Left cardiac atrium (tissue), 4 donors: Measurements from ENCODE around the gene ODAD4. TPM values are rescaled to one million over a fixed set of nuclear protein-coding genes. Genes with fewer than 3 reads are reported as not detected.
A peak's percentile ranks its signal among the peaks of the same experiment; 100 is the strongest.

Source experiments
- ATAC-seq, 2 donors: fragments of 200-7000 bp; cut with Tn5 transposase; one replicate each; pipeline ENCODE4 v1.9.1; 2020; ENCODE audit warnings: mild to moderate bottlenecking in 2 of 2, moderate library complexity in 2 of 2
- DNase-seq: peaks from one replicate; pipeline ENCODE4 v3.0.0-alpha.2; 2020
- intact Hi-C, 2 donors: fragments of 100-400 bp; cut with DNase I; formaldehyde crosslinking; loops; one replicate each; pipeline versions ENCODE4 v1.14.1 to v1.15.1; 2022 to 2023
- total RNA-seq, 2 donors: library from RNA; stranded (reverse); fragmentation: NEBNext Ultra II Directional; extraction: Animal tissue kit (Norgen Biotek cat#: 25700); gene quantifications; one replicate each; pipeline ENCODE4 v1.2.1, GENCODE V29; 2021
- donor health status: DM: no; HTN: yes; CAD: no.
- donor health status: DM: no; HTN: yes; CAD: no; lungs with severe emphysema.
- donor health status: DM: yes; HTN: yes; CAD: no.
- donor health status: Dilated cardiomyopathy.

Gene ODAD4
- total RNA-seq, 2 donors from 2014 or later = 1.0 to 1.3 TPM

DNA sequence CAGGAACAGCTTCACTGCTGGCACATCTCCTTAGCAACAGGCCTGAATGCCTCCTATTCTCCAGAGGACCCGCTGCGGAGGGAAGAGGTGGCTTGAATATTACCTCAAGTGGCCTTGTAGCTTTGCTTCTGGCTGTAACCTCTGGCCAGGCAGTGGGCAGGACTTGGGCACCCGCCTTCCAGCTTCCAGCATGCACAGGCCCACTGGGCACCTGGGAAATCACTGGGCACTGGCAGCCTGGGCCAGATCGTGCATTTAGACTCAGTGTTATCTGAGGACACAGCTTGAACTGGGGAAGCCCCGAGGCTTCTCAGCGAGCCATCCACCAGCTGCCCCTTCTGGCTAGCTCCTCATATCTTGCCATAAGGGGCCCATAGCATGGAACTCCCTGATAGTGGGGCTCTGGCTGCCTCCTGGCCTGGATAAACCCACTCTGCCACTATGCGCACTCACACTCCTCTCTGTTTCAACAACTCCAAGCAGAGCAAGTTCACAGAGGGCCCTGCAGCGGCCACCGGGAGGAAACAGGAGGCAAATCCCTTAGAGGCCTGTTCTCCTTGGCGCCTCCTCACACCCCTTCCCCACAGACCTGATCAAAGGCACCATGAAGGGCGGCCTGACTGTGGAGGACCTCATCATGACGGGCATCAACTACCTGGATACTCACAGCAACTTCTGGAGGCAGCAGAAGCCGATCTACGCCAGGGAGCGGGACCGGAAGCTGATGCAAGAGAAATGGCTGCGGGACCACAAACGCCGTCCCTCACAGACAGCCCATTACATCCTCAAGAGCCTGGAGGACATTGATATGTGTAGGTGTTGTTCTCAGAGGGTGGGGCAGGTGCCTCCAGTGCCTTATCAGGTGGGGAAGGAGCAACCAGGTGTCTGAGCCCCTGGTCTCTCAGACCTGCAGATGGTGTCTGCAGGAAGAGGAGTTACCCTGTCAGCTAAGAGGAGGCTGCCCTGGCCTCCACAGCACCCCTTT lies 7.8 kb downstream of the ODAD4 start:
- intact Hi-C loops = no loop called here
- ATAC-seq (peak; percentile 72 to 90), DNase-seq (no peak)

DNA sequence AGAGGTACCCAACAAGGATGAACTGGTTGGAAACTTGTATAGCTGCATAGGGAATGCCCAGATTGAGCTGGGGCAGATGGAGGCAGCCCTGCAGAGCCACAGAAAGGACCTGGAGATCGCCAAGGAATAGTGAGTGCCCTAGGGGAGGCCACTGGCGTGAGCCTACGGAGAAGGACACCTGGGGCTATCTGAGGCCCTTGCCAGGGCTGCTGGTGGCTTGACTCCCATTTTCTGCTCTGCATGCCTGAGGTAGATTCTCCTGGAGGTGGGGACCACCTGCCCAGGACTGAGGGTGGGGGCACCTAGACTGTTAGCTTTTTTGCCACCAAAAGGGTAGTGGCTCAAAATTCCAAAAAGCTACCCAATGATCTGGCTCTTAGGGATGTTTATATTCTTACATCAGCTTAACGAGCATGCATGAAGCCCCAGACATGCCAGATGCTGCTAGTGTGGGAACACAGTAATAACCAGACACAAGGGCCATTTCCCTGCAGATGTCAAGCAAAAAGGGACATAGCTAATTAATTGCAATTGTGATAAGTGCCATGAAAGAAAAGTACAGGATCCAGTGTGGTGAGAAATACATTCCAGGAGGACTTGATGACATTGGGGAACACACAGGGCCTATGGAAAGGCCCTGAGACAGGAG lies 8.8 kb downstream of the ODAD4 start:
- intact Hi-C loops = no loop called here
- DNase-seq (no peak), ATAC-seq (no peak)

- ATAC-seq (no peak), DNase-seq (no peak)
- intact Hi-C loops = no loop called here
Observed at GRCh38 chr17:41939693-41940090, 9.3 kb downstream of the ODAD4 start.

- DNase-seq = no peak
- ATAC-seq = no peak
- intact Hi-C loops = no loop called here
Observed at GRCh38 chr17:41941168-41941567, 10.8 kb downstream of the ODAD4 start.

GRCh38 chr17:41942626-41943373 lies 12.4 kb downstream of the ODAD4 start:
- DNase-seq = no peak
- no peak for ATAC-seq
- intact Hi-C loops = no loop called here

DNA sequence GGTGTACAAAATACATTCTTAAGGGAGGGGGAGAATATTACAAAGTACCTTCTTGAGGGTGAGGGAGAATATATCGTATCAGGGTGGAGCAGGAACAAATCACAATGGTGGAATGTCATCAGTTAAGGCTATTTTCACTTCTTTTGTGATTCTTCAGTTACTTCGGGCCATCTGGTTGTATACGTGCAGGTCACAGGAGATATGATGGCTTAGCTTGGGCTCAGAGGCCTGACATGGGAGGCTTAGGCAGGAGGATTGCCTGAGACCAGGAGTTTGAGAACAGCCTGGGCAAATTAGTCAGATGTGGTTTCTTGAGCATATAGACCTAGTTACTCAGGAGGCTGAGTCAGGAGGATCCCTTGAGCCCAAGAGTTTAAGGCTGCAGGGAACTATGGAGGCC lies 13.1 kb downstream of the ODAD4 start:
- DNase-seq (no peak), ATAC-seq (no peak)
- intact Hi-C loops = no loop called here

GRCh38 chr17:41944943-41945342 lies 14.5 kb downstream of the ODAD4 start:
- no peak for DNase-seq
- intact Hi-C loops = no loop called here
- ATAC-seq = peak in 1 of 2 donors; percentile 63

GRCh38 chr17:41948762-41949460 lies 18.5 kb downstream of the ODAD4 start:
- no peak for ATAC-seq
- intact Hi-C loops = no loop called here
- DNase-seq = no peak

- intact Hi-C loops = no loop called here
- DNase-seq = no peak
- no peak for ATAC-seq
Observed at GRCh38 chr17:41956522-41956921, 26.1 kb downstream of the ODAD4 start.

GRCh38 chr17:41957031-41957868 lies 26.8 kb downstream of the ODAD4 start:
- ATAC-seq (no peak), DNase-seq (no peak)
- intact Hi-C loops = no loop called here

GRCh38 chr17:41957869-41958439 lies 27.5 kb downstream of the ODAD4 start:
- intact Hi-C loops = no loop called here
- DNase-seq (no peak), ATAC-seq (no peak)

DNA sequence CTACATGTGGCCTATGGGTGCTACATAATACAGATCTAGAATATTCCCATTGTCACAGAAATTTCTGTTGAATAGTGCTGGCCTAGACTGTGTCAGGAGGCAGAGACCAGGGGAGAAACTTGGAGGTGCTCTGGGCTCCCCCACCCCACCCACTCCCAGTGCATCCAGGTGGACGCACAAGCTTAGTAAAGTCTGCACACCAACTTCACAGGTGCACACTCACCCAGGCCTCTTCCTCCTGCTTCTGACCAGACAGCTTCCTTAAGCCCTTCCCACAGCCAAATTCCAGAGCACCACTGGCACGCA lies 28.6 kb downstream of the ODAD4 start:
- intact Hi-C loops = no loop called here
- DNase-seq = no peak
- no peak for ATAC-seq

DNA sequence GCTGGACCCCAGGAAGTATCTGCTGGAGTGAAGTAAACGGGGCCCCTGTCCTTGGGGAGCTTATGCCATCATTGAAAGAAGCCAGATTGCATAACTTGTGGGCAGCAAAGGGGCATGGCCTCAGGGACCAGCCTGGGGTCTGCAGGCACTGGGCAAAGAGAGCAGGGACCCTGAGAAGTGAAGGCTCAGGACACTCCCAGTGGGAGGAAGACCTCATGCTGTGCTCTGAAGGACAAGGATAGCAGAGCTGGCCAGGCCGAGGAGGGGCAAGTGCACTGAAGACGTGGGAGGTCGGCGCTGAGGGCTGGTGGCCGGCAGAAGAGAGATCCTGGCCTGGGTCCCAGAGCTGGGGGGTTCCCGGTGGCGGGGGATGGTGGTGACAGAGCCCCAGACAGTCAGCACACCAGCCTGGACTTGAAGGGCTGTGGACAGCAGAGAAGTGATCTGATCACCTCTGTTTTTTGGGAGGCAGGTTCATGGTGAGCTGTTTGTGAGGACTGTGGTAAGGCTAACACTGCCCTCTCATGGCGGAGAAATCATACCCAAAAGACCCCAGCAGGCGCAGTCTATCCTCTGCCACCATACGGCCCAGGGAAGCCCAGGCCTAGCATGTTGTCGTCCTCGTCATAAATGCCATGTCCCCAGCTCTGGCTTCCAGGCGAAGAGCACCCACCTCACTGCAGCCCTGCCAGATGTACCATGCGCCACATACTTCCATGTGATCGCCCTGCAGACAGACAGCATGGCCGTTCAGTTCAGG lies 29.1 kb downstream of the ODAD4 start:
- DNase-seq (no peak), ATAC-seq (peak; percentile 53 to 64)
- intact Hi-C loops = loop anchor here in 1 of 2 donors (5.0 to 10.0 kb wide), 2 partner anchors 65 to 158 kb away; partner anchors contain the start of gene NKIRAS2

DNA sequence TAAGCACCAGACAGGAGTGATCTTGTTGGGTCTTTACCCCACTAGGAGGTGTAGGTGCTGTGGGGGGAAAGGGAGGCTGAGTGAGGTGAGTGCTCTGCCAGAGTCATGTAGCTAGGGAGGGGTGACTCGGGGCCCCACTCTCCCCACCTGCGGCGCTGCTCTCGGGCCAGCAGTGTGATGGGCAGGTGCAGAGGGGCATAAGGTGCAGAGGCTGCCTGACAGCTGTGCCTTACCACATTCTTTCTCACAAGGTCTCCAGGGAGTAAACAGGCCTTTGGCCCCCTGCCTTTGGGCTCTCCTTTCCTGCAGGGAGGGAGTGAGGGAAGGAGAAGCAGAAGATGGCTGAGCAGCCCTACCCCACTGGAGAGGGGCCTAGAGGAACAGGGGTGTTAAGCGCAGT lies 31.7 kb downstream of the ODAD4 start:
- intact Hi-C loops = loop anchor here (2.0 to 10.0 kb wide), 3 partner anchors 63 to 155 kb away; partner anchors contain the start of gene NKIRAS2 (in 1 of the 2)
- no peak for ATAC-seq
- DNase-seq = no peak

DNA sequence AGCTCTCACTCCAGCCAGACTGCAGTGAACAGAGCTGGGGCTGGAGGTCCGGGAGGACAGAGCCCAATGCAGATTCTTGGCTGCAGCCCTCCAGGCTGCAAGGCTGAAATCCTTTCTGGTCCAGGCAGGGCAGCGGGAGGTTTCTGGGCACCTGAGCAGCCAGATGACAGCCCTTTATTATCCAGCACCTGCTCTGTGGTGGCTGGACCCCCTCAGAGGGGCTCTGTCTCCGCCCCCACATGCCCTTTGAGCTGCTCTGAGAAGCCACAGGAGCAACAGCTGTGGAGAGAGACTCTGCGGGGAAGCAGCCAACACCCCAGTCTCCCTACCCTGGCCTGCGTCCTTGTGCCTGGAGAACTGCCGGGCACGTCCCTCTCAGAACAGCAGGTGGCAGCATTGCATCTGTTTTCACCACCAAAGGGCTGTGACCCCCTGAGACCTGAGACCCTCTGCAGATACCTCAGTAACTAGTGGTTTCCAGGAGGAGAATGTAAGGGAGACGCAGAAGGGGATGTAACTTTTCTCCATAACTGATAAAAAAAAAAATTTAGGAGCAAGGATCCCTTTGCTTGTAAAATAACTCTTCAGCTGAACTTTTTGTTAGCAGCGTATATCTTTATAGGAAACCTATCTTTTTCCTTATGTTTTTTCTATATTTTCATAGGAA lies 32.5 kb downstream of the ODAD4 start:
- intact Hi-C loops = loop anchor here (2.0 to 10.0 kb wide), 3 partner anchors 62 to 154 kb away; partner anchors contain the start of gene NKIRAS2 (in 1 of the 2)
- DNase-seq = peak; percentile 75
- ATAC-seq = peak; percentile 8 to 13

- ATAC-seq (peak; percentile 31 to 58), DNase-seq (peak; percentile 60)
- intact Hi-C loops = loop anchor here (5.0 to 10.0 kb wide), 2 partner anchors 51 to 59 kb away; partner anchors contain the start of genes DNAJC7 (in 1 of the 2) and NKIRAS2 (in 1 of the 2)
Observed at GRCh38 chr17:41965694-41966462, 35.5 kb downstream of the ODAD4 start.
